OCI-LY7 (cell line): ENCODE measurements around the gene MICAL3. TPM values are rescaled to one million over a fixed set of nuclear protein-coding genes. Genes with fewer than 3 reads are reported as not detected.
"Not testable (repeated sequence)": the region's sequence is repeated elsewhere in the genome, so short reads cannot be mapped to it uniquely, and the experiment has no call there.

Source experiments
- BruUV-seq: library from RNA; stranded (reverse); fragments of 400-500 nt; replicated peaks from 2 replicates; lab custom pipeline; 2021; lab: Mats Ljungman, UMichigan
- CTCF ChIA-PET: fragments of 300-600 bp; sonication (Branson Sonifier 250); formaldehyde crosslinking; loops from one replicate; lab custom pipeline; 2022; ENCODE audit warnings: antibody characterized with exemption; ENCODE audit not compliant: unreplicated experiment; lab: Charles Lee
- POLR2A ChIA-PET: fragments of 300-600 bp; sonication (Branson Sonifier 250); formaldehyde crosslinking; loops from one replicate; lab custom pipeline; 2022; ENCODE audit warnings: antibody characterized with exemption; lab: Charles Lee
- DNase-seq: peaks from one replicate; pipeline ENCODE4 v3.0.0-alpha.2; 2015; ENCODE audit warnings: low spot score
- H2AFZ ChIP-seq: fragments of 200-600 bp; sonication (generic), shearing (Covaris generic); 2 replicates; pipeline ENCODE4 v1.6.1; 2014; ENCODE audit warnings: mild to moderate bottlenecking, antibody characterized with exemption, low read length, moderate library complexity
- H3K27ac ChIP-seq: fragments of 200-600 bp; sonication (generic); 2 replicates; pipeline ENCODE4 v1.5.1; 2014; ENCODE audit warnings: mixed run types, low read depth, mild to moderate bottlenecking, moderate library complexity, low read length, inconsistent platforms; ENCODE audit not compliant: poor library complexity, severe bottlenecking
- H3K36me3 ChIP-seq: fragments of 200-600 bp; sonication (generic); 2 replicates; pipeline ENCODE4 v1.6.1; 2014; ENCODE audit warnings: mild to moderate bottlenecking, antibody characterized with exemption, low read length, moderate library complexity, mixed read lengths; ENCODE audit not compliant: insufficient read depth
- H3K4me1 ChIP-seq: fragments of 200-600 bp; sonication (generic); 2 replicates; pipeline ENCODE4 v1.5.1; 2014; ENCODE audit warnings: mild to moderate bottlenecking, low read length; ENCODE audit not compliant: insufficient read depth, poor library complexity, severe bottlenecking
- H3K4me2 ChIP-seq: fragments of 200-600 bp; sonication (generic); 2 replicates; pipeline ENCODE4 v1.6.1; 2014; ENCODE audit warnings: mild to moderate bottlenecking, low read length
- H3K4me3 ChIP-seq: fragments of 200-600 bp; sonication (generic); 2 replicates; pipeline ENCODE4 v1.5.1; 2014; ENCODE audit warnings: mild to moderate bottlenecking, low read depth, low read length; ENCODE audit not compliant: poor library complexity, severe bottlenecking
- H3K79me2 ChIP-seq: fragments of 200-600 bp; sonication (generic); 2 replicates; pipeline ENCODE4 v1.6.1; 2016; ENCODE audit warnings: low read depth, mild to moderate bottlenecking, low read length, moderate library complexity, mixed read lengths; ENCODE audit not compliant: insufficient read depth
- H3K9me2 ChIP-seq: fragments of 200-600 bp; sonication (generic); 2 replicates; pipeline ENCODE4 v1.6.1; 2016; ENCODE audit warnings: mild to moderate bottlenecking, low read length, mixed read lengths; ENCODE audit not compliant: insufficient read depth
- H3K9me3 ChIP-seq: fragments of 200-600 bp; sonication (generic); 2 replicates; pipeline ENCODE4 v1.6.1; 2014; ENCODE audit warnings: mild to moderate bottlenecking, mixed run types, low read length, mixed read lengths
- H4K20me1 ChIP-seq: fragments of 200-600 bp; sonication (generic); 2 replicates; pipeline ENCODE4 v1.6.1; 2014; ENCODE audit warnings: mild to moderate bottlenecking, antibody characterized with exemption, low read length, moderate library complexity, mixed read lengths; ENCODE audit not compliant: insufficient read depth
- EZH2phosphoT487 ChIP-seq: fragments of 200-600 bp; sonication (generic); IDR thresholded peaks from 2 replicates; pipeline ENCODE4 v1.6.1; 2018; ENCODE audit warnings: low read depth, borderline replicate concordance, mild to moderate bottlenecking, mixed run types, antibody characterized with exemption, low read length, moderate library complexity, mixed read lengths
- intact Hi-C: fragments of 100-400 bp; cut with micrococcal nuclease; formaldehyde crosslinking; loops from one replicate; pipeline ENCODE4 v1.10.0; 2022; ENCODE audit not compliant: unreplicated experiment
- total RNA-seq, 2 experiments: library from RNA; depleted of rRNA in 1 of 2; stranded (reverse); fragments of >200 nt in 1 of 2; shearing (Covaris generic) in 1 of 2; gene quantifications; 2 replicates each; pipeline ENCODE4 v1.2.3, GENCODE V29; 2014 to 2022
- TF ChIP-seq, protein P1 (sequence below): fragments of 200-600 bp; sonication (generic); conservative IDR thresholded peaks from 2 replicates; pipeline ENCODE4 v1.5.1; 2014; ENCODE audit warnings: mild to moderate bottlenecking, antibody characterized with exemption, low read length, moderate library complexity, mixed read lengths

Gene MICAL3
- total RNA-seq, 2 experiments from 2014 or later = 80.9 to 210 TPM

DNA sequence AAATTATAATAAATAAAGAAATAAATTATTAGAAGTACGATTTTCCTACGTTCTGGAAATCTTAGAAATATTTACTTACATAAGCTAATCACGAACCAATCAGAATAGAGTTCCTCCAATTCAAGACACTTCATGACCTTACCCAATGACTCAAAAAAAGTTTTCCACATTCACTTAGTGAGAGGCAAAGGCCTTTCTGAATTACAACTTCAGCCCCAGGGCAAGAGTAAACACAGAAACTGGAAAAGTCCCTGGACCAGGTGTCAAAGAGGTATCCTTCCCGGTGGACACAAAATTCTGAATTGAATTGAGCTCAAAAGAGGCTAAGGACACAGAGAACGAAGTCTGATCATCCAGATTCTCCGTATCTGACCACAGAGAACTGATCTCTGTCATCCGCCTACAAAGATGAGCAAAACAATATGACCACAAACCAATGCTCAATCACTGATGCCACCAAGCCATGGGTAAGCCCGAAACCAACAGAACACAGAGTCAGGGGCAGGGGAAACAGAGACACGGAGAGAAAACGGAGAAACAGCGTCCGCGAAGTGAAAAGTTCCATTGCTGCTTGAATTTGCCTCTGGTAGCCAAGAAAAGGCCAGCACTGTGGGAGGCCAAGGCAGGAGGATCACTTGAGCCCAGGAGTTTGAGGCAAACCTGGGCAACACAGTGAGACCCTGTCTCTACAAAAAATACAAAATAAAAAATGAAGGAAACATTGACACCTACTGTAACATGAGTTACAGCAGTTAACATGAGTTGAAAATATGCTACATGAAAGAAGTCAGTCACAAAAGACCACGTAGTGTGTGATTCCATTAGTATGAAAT lies 256.9 kb downstream of the MICAL3 start:
- no peak for DNase-seq
- Histone ChIP-seq H3K36me3 (0 out of 2 replicates have a peak, but pooled peaks cover 5% of the 10 kb centered on the region), H3K4me3 (no peak overlapping the region), H3K9me2 (no peaks in the 10 kb centered on the region), H2AFZ (no peak overlapping the region), H3K9me3 (no peaks in the 10 kb centered on the region), H3K4me1 (peaks cover 16% of the 10 kb centered on the region), H3K79me2 (peaks cover 67% of the 10 kb centered on the region; the same call in 1 of the 2 replicates), H4K20me1 (peaks cover 17% of the 10 kb centered on the region), H3K27ac (no peak overlapping the region), H3K4me2 (no peak overlapping the region)
- no TSS peak for BruUV-seq
- POLR2A ChIA-PET = no interaction called here
- no peak for TF ChIP-seq EZH2phosphoT487
- TF ChIP-seq, protein P1, sequence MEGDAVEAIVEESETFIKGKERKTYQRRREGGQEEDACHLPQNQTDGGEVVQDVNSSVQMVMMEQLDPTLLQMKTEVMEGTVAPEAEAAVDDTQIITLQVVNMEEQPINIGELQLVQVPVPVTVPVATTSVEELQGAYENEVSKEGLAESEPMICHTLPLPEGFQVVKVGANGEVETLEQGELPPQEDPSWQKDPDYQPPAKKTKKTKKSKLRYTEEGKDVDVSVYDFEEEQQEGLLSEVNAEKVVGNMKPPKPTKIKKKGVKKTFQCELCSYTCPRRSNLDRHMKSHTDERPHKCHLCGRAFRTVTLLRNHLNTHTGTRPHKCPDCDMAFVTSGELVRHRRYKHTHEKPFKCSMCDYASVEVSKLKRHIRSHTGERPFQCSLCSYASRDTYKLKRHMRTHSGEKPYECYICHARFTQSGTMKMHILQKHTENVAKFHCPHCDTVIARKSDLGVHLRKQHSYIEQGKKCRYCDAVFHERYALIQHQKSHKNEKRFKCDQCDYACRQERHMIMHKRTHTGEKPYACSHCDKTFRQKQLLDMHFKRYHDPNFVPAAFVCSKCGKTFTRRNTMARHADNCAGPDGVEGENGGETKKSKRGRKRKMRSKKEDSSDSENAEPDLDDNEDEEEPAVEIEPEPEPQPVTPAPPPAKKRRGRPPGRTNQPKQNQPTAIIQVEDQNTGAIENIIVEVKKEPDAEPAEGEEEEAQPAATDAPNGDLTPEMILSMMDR = no peak
- CTCF ChIA-PET = interaction anchor here (0.6 kb wide), 1 partner anchor 18 kb away, joined by 4 read pairs; no protein-coding TSS in a partner anchor
- intact Hi-C loops = no loop called here

DNA sequence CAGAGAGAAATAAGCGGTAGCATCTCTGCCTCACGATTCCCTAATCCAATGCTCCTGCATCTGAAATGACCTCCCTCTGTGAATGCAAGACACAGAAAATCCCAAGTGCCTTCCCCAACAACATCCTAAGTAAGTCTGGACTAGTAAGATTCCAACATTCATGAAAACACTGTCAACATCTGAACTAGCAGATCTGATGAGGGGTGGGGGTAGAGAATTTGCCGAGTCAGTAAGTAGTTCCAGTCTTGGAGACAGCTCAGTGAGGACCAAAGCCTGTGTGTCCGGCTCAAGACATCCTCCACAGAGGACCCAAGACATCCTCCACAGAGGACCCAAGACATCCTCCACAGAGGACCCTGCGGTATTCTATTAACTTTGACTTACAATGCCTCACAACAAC lies 259.5 kb downstream of the MICAL3 start:
- H2AFZ ChIP-seq, H3K9me2 ChIP-seq, BruUV-seq, H3K27ac ChIP-seq, intact Hi-C loops, H3K4me2 ChIP-seq, H4K20me1 ChIP-seq, H3K4me1 ChIP-seq, H3K4me3 ChIP-seq, DNase-seq, CTCF ChIA-PET, H3K9me3 ChIP-seq: not testable (repeated sequence)
- Histone ChIP-seq H3K36me3 (peaks cover 12% of the 10 kb centered on the region; the same call in 1 of the 2 replicates), H3K79me2 (peaks cover 59% of the 10 kb centered on the region; the same call in 1 of the 2 replicates)
- POLR2A ChIA-PET = interaction anchor here (0.8 to 1.4 kb wide), 3 partner anchors 12 to 37 kb away, joined by 3 to 6 read pairs (median 3); no protein-coding TSS in a partner anchor

- Histone ChIP-seq H3K9me2 (no peaks in the 10 kb centered on the region), H3K27ac (no peak overlapping the region), H3K4me1 (no peaks in the 10 kb centered on the region), H4K20me1 (peaks cover 4% of the 10 kb centered on the region; the same call in 1 of the 2 replicates), H2AFZ (no peak overlapping the region), H3K9me3 (no peaks in the 10 kb centered on the region), H3K79me2 (peaks cover 59% of the 10 kb centered on the region; the same call in 1 of the 2 replicates), H3K4me3 (no peak overlapping the region), H3K4me2 (no peak overlapping the region), H3K36me3 (peaks cover 8% of the 10 kb centered on the region; the same call in 1 of the 2 replicates)
- POLR2A ChIA-PET = interaction anchor here (0.6 kb wide), 1 partner anchor 130 kb away, joined by 3 read pairs; no protein-coding TSS in a partner anchor
- no peak for DNase-seq
- no peak for TF ChIP-seq EZH2phosphoT487
- TF ChIP-seq, protein P1 = no peak
- intact Hi-C loops = no loop called here
- BruUV-seq = no TSS peak
- CTCF ChIA-PET = no interaction called here
These were observed 260.3 kb downstream of the MICAL3 start for GRCh38 chr22:17764036-17764435.

- H3K9me2 ChIP-seq, H2AFZ ChIP-seq, intact Hi-C loops, H3K4me1 ChIP-seq, H3K9me3 ChIP-seq, H4K20me1 ChIP-seq, BruUV-seq, DNase-seq, H3K4me3 ChIP-seq, CTCF ChIA-PET, H3K27ac ChIP-seq, H3K4me2 ChIP-seq: not testable (repeated sequence)
- peaks cover 11% of the 10 kb centered on the region; the same call in 1 of the 2 replicates for H3K36me3 ChIP-seq
- H3K79me2 ChIP-seq = peaks cover 61% of the 10 kb centered on the region; the same call in 1 of the 2 replicates
- POLR2A ChIA-PET = interaction anchor here (0.7 kb wide), 1 partner anchor 8 kb away, joined by 4 read pairs; no protein-coding TSS in a partner anchor
These were observed 260.9 kb downstream of the MICAL3 start for GRCh38 chr22:17763442-17763841.
